Suppressor macrophage treated with lipopolysaccharide for 1 hour (primary cell): ENCODE data around the gene IL17RD.

Source experiments
- DNase-seq, 3 donors: peaks; one replicate each; pipeline ENCODE4 v3.0.0-alpha.2; 2020 to 2022

IL17RD gene

DNA sequence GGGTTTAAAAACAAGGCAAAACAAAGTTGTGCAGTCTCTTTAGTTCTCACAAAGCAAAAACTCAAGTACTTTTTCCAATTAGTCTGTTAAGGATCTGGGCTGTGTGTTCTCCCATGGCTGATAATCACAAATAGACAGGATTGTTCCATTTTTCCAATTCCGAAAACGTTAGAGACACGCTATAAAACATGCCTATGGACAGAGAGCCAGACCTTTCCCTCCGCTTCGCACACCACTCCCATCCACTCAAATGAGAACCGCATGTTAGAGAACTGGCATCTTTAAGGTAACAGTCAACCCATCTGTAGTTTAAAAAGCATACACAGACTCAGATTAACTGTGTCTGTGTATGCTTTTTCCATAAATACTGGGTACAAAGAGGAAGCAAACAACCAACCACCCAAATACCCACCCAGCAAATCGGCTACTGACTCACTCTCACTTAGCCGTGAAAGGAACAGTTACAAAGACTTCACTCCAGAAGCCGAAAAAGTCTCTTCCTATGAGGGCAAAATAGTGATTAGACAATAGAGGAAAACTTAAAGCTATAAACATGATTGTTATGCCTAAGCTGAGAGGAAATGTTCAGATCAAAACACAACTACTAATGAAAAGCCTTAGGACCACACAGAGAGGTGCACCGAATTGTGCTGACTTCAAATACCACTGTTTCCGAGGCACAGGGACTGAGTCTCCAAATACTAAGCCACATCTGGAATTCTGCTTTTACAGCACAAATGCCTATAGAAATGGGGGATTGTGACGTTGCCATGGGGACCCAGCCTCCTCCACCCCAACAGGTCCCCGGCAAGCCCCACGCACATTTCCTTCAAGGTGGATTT is 36.1 kb downstream of the IL17RD start:
- DNase-seq: no peak

GRCh38 chr3:57127891-57128518 is 37.1 kb downstream of the IL17RD start:
- no peak for DNase-seq

GRCh38 chr3:57126244-57126643 is 38.9 kb downstream of the IL17RD start:
- no peak for DNase-seq

GRCh38 chr3:57120451-57121174 is 44.5 kb downstream of the IL17RD start:
- DNase-seq: no peak

GRCh38 chr3:57120040-57120439 is 45.1 kb downstream of the IL17RD start:
- DNase-seq: no peak

DNA sequence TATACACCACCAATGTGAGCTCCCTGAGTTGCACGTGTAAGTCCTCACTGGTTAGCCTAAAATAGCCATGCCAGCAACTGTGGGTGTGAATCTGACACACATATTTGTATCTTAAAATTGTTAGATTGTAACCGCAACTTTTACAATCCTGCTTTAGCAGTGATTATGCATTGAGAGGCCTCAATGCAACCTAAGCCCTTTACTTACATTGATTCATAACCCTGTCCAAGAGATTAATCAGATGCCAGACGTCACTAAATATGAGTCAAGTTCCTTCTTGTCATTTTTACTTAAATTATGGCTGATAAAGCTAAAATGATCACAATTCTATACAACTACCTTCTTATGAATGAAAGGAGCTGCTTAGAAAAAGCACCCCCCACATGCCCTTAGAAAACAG is 46.9 kb downstream of the IL17RD start:
- DNase-seq: no peak

GRCh38 chr3:57116501-57116900 is 48.7 kb downstream of the IL17RD start:
- DNase-seq: no peak

DNA sequence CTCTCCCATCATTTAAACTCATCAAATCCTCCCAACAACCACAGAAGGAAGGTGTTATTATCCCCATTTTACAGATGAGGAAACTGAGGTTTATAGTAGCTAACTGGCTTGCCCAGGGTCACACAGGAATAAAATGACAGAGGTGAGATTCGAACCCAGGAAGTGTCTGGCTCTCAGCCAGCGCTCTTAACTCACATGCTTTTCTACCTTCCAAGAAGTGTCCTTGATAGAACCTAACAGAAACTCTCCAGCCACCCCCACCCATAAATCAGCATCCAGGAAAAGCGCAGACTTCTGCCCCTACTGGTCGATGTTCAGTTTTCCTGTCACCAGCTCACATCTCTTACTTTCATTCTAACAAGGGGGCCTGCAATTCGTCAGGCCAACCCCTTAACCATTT is 52.9 kb downstream of the IL17RD start:
- no peak for DNase-seq

GRCh38 chr3:57110798-57111197 is 54.4 kb downstream of the IL17RD start:
- no peak for DNase-seq

DNA sequence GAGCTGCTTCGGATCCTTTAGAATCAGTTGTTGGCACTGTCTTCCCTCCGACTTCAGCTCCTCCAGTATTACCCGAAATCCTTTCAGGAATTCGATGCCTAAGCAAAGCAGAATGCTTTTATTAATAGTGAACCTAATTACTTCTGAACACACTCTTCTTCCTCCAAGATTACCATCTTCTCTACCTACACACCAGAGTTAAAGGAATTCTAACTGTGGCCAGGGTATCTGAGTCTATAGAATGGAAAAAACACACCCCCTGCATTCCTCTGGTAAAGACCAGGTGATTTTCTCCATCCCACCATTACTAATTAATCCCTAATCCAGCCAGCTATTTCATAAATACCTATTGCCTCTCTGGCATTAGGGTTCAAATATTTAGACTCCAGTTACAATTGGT is 54.9 kb downstream of the IL17RD start:
- DNase-seq: no peak

DNA sequence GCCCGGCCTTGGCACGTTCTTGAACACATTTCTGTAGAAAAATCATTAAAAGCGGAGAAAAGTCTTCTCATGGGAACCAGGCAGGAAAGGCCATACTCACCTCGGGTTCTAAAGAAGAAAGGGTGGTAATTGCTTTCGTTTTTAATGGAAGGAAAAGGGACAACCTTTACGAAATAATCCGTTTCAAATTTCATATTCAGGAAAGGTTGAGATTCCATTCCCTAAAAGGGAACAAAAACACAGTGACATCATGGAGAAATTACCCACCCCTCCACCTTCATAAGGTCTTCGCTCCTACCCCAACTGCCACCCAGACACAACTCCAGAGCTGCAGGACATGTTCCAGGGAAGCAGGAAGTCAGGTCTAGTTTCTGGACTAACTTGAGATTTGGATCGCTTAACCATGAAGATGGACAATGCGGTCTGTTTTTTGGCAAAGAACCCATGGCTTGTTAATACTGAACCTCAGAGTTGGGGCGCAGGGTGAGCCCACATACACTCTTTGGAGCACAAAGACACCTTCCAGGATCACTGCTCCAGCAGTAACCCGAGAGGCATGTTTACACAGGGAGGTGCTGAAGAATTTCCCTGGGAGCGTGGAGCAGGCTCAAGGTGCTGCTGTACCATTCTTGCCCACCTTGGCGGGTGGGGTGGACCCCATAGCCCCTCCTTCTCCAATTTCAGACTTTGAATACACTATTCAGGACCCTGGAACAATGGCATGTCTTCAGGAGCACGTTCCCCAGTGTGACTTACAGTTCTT is 55.5 kb downstream of the IL17RD start:
- no peak for DNase-seq

- DNase-seq: no peak
Measured at GRCh38 chr3:57108684-57109083, 56.5 kb downstream of the IL17RD start.

DNA sequence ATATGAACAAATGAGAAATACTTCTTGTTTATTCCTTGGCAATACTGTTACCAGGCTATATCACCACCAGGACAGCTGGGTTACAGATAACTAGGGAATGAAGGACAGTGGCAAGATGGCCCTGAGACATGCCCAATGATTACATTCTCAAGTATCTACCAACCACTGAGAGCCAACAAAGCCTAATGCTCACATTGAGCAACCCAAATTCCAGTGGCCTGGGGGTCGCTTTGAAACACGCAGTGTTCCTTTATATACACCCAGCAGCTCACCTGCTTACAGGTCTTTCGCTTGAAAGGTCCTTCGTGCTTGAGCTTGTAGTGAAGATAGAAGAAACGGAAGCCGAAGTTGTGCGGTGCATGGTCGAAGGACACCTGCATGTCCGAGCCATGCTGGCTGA is 59.6 kb downstream of the IL17RD start:
- DNase-seq: no peak

DNA sequence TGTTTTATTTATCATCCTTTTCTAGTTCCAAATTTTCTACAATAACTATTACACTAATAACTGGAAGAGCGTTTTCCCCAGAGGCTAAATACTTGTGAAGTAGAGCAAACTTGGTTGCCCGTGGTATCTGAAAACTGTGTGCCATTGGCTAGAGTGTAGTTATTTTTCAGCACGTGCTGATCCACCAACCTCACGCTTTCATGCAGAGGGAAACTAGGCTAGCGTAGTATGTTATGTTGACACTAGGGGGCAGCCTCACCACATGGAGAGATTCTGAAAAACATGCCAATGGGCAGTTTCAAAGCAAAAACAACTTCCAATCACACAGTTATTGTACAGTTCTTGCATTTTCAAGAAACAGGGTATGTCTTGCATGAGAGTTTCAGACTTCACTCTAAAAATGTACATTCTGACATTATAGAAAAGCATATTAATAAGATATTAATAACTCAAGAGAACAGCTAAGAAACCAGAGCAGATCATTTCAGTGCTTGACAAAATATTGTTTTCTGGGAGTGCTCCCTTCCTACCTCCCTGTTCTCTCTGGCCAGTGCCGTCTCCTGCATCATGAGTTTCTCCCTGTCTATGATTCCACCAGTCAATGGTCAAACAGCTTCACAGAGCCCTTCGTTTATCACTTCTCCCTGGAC is 65.0 kb downstream of the IL17RD start:
- peak; percentile 79 to 89 (median 86) for DNase-seq

DNA sequence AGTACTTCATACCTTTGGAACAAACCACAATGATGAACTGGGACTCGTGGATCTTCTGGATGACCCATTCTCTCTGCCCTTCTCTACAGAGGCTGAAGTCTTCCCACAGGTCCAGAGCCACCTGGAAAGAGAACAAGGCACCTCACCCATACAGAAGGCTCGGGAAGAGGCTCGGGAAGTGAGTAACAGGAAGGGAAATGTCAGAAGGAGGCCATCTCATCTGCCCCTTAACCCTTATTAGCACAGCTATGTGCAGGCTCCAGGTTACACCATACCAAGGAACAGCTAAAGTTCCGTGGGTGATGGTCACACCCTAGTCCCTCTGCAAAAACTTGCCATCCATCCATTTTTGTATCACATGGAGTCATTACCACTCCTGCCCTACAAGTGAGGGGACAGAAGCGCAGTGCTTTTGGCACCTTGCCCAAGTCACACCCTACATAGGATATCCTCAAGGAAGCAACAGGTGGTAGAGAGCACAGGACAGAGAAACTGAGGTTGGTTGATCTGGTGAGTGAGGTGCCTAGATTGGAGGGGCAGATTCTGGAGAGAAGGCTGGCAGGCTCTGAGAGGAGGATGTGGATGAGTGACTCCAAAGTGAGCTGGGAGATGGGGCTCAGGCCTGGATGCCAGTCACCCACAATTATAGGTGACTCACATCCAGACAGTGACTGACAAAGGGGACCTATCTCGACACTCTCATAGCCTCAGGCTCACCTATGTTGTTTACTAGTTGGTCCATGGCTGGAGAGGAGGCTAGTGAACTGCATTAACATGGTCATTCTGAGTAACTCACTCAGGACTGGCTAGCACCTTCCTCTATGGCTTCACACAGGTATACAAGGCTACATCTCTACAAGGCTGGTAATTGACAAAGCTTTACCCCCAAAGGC is 66.5 kb downstream of the IL17RD start:
- DNase-seq: no peak

DNA sequence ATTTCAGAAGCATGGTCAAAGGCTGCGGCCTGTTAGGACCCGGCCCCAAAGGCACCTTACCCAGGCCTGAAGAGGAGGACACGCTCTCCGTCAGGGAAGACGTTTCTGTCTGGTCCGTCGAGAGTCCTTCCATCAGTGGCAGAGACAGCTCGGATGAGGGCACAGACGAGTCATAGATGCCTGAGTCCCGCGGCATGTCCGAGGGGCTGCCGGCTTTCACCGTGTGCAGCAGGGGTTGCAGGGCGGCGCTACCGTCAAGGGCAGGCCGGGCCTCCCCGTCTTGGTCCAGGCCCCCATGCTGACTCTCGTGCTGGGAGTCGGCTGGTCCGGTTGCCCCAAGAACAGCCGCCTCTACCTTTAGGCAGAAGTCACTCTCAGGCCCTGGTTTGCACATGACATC is 67.6 kb downstream of the IL17RD start:
- DNase-seq: no peak

GRCh38 chr3:57095363-57095762 is 69.8 kb downstream of the IL17RD start:
- DNase-seq: no peak

DNA sequence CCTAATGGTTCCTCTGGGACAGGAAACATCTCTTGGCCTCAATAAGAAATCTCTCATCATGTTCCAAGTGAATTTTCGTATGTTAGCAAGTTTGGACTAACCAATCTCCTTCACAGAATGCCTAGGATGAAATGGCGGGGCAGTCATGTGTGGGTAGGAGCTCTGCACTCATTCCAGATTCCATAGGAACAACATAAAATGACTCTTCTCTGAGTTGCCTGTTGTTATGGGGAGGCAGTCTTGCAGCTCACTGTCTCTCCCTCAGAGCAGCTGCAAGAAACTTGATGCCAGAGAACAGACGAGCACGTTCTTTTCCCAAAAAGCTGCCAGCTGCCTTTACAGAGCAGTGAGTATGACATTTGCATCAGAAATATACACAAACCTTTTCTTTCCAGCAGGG is 70.6 kb downstream of the IL17RD start:
- DNase-seq: no peak

- peak; percentile 24 to 63 (median 55) for DNase-seq
Measured at GRCh38 chr3:57093971-57094535, 71.1 kb downstream of the IL17RD start.

DNA sequence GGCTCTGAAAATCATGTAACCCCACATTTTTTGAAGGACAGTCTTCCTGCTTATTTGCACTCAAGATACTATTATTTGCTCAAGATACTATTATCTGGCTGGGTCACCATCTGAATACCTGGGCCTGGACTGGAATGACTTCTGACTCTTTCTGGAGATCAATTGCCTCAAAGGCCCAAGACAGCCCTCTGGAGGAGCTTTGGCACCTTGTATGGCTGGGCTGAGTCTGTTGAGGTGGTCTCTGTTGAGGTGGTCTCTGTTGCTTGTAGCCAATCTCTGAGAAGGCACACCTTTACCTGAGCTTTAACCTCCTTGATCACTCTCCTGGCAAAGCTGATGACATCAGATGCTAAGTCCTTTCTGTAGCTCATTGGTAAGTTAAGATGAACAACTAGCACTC is 71.7 kb downstream of the IL17RD start:
- DNase-seq: no peak
